HG03060 (cell line): Measurements from ENCODE around the gene YEATS4.

Experiments
- ATAC-seq: cut with Tn5 transposase; IDR thresholded peaks from one replicate; pipeline ENCODE4 v1.9.1; 2021; ENCODE audit warnings: low read depth, moderate number of reproducible peaks; ENCODE audit not compliant: unreplicated experiment

The YEATS4 gene

DNA sequence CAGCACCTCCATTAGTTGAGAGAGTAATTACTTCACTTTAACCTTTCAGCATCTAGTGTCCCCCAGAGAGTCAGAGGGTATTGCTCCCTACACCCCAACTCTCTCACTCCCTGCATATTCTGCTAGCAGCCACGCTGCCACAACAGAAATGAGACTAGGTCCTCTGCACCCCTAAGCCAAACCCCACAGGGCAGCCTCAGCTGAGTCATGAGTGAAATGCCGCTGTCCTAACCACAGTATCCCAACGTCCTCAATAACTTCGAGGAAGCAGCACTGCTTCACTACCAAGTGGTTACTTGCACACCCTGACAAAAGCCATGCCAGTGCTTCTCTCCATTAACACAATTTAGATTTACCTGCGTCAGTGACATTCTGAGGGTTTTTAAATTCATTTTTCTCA, 18.2 kb upstream of the YEATS4 start:
- ATAC-seq = no peak

DNA sequence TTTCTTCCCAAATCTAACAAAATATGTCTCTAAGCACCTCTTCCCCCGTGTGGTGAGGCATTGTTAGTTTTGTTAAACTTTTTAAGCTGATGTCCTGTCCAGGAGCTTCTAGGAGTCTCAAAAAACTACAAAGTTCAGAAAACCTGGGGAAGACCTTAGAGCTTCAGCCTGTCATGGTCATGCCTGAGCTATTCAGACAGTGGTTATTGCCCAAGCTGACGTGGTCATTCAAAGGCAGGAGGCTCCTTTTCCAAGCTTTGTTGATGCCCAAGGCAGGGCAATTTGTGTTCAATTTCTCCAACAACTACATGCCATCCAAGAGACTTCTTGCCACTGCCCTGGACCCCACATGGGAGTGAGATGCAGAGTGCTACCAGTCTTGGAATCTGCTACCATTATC, 17.1 kb upstream of the YEATS4 start:
- no peak for ATAC-seq

DNA sequence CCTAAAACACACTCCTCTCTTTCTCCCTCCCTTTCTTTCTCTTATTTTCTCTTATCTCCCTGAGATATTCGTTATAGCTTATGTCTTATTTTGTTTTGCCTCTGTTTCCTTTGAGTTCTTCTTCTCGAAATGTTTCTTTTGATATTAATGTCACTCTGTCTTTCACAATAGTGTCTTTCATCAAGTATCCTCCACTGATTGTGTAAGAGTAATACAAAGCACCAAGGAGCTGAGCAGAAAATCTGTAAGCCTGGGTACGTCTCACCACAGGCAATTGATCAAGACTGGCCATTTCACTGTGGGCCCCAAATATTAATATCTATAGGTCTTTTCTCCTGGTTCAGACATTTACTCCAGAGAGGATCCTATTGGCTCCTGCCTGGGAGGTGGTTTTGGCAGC, 16.2 kb upstream of the YEATS4 start:
- no peak for ATAC-seq

DNA sequence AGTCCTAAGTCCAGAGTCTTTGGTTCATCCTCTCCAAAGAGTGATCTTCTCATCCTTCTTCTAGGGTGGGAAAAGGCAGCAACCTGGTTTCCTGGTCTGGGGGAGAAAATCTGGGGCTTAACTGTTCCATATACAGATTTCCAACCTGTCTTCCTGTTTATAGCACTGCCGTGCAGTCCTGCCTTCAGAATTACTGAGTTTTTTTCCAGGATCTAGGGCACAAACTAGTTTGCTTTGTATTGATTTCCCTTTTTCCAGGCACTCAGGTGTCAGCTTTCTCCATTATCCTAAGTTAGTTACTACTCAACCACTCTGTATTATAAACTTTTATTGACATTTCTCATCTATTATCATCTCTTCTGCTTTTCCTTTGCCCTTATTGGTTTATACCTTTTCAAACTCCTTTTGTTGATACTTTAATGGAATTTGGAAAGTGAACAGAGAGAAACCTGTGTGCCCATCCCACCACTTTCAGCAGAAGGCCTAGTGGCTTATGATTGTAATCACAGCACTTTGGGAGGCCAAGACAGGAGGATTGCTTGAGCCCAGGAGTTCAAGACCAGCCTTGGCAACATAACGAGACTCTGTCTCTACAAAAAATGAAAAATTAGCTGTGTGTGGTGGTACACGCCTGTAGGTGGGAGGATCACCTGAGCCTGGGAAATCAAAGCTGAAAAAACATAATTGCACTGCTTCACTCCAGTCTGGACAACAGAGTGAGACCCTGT, 15.5 kb upstream of the YEATS4 start:
- ATAC-seq = no peak

DNA sequence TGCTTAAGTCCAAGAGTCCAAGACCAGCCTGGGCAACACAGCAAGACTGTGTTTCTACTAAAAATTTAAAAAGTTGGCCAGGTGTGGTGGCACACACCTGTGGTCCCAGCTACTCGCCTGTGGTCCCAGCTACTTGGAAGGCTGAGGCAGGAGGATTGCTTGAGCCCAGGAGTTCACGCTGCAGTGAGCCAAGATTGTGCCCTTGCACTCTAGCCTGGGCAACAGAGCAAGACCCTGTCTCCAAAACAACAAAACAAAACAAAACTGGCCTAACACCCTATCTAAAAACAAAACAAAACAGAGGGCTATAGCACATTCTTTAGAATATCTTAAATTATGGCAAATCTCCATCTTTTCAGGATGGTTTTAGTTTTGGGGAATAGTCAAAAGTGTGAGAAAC, 14.5 kb upstream of the YEATS4 start:
- no peak for ATAC-seq

DNA sequence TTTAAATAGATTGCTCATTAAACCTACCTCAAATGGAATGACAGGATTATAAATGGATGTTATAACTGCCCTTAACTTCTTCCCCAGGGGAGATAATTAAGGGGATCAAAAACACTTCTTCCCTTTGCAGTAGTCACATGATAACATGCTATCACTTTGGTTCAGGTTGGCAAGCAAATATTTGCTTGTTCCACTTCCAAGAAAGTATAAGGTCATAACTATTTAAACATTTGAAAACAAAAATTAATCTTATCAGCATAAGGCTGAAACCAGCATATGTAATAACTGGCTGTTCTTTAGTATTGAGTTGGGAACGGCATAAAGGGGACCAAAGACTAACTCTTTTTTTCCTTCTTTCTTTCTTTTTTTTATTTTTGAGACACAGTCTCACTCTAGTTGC, 13.8 kb upstream of the YEATS4 start:
- no peak for ATAC-seq

DNA sequence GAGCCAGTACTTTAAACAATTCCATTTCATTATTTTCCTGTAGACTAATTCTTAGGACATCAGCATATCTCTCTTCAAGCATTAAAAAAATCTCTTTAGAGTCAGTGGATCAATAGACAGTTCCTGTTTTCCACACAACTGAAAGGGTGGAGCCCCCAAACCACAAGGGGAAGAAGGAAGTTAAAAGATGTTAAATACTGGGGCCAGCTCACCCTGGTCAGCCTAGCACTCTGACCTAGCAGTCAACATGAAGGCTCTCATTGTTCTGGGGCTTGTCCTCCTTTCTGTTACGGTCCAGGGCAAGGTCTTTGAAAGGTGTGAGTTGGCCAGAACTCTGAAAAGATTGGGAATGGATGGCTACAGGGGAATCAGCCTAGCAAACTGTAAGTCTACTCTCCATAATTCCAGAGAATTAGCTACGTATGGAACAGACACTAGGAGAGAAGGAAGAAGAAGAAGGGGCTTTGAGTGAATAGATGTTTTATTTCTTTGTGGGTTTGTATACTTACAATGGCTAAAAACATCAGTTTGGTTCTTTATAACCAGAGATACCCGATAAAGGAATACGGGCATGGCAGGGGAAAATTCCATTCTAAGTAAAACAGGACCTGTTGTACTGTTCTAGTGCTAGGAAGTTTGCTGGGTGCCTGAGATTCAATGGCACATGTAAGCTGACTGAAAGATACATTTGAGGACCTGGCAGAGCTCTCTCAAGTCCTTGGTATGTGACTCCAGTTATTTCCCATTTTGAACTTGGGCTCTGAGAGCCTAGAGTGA, 11.2 kb upstream of the YEATS4 start, which contains the start of gene LYZ:
LYZ (plus strand) TSS at position 220 of the 777 bp plus-strand sequence; CDS start at position 248, 28 bp downstream.
- ATAC-seq = no peak

DNA sequence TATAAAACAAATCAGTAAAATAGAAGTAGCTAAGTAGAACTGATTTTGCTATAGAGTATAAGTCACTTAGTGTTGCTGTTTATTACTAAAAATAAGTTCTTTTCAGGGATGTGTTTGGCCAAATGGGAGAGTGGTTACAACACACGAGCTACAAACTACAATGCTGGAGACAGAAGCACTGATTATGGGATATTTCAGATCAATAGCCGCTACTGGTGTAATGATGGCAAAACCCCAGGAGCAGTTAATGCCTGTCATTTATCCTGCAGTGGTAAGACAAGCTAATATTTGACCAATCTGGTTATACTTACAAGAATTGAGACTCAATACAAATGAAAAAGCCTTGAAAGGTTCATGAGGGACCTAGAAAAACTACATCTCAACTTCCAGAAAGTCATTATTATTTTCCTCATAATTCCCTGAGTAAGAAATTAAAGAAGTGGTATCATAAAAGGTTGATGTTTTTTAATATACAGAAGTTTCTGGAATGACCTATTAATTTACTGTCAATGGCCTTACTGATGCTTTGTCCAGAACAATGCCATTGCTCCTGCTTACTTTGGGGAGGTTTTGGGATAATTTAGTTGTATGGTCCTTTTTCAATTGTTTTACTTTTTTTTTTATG, 9.4 kb upstream of the YEATS4 start:
- no peak for ATAC-seq

DNA sequence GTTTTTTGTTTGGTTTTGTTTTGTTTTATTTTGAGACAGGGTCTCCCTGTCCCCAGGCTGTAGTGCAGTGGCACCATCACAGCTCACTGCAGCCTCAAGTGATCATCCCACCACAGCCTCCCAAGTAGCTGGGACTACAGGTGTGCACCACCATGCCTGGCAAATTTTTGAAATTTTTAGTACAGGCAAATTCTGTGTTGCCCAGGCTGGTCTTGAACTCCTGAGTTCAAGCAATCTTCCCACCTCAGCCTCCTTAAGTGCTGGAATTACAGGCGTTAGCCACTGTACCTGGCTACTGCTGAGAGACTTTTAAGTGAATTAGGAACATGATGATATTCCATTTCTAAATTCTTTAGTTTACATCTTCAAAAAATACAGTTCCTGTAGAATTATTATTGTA, 8.8 kb upstream of the YEATS4 start:
- ATAC-seq = no peak

DNA sequence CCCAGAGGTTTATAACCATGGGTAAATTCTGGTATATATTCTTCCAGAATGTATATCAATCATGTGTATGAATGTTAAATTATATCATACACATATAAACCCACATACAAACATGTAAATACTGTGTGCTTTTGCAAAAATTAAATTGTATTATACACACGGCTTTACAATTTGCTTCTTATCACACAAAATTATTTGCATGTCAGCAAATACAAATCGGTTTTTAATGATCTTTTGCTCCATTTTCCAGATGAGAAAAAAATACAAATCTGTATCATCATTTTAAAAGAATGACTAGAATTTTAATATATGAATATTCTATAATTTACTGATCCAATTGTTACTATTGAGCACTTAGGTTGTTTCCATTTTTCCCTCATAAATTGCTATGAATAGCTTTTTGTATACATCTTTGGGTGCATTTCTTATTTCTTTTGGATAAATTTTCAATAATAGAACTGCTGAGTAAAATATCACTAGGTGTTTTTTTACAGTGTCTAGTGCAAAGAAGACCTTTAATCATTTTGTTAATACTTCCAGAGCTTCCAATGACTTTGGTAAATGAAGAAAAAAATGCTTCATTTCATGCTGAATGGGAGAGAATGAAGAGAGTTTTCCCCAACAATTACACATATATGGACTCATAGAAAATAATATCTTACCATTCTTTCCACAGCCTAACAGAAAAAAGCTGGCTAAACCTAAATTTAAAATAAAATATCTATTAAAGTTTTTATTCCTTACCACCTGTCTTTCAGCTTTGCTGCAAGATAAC, 7.9 kb upstream of the YEATS4 start:
- ATAC-seq = no peak

DNA sequence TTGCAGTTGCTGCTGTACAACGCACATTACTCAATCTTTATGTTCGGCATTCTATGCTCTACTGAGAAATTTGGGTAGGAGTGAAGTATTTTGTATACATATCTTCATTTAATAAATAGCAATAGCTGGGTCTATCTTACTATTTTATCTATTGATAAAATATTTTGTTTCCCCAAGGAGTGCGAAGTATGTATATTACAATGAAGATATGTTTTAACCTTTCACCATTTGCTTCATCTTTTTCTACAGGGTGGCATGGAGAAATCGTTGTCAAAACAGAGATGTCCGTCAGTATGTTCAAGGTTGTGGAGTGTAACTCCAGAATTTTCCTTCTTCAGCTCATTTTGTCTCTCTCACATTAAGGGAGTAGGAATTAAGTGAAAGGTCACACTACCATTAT, 6.6 kb upstream of the YEATS4 start:
- no peak for ATAC-seq

DNA sequence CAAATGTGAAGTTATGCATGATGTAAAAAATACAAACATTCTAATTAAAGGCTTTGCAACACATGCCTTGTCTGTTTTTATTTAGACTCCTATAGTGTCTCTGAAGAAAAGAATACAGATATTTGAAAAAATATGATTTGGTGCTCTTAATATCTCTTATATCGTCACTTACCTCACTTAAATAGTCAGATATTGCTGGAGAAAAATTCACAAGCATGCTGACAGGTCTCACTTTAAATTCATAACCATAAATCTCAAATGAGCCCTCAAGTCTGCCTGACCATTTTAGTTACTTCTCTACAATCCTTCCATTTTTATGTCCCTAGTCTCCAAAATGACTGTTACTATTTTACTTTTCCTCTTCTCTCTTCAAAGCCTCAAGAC, 5.4 kb upstream of the YEATS4 start:
- no peak for ATAC-seq

DNA sequence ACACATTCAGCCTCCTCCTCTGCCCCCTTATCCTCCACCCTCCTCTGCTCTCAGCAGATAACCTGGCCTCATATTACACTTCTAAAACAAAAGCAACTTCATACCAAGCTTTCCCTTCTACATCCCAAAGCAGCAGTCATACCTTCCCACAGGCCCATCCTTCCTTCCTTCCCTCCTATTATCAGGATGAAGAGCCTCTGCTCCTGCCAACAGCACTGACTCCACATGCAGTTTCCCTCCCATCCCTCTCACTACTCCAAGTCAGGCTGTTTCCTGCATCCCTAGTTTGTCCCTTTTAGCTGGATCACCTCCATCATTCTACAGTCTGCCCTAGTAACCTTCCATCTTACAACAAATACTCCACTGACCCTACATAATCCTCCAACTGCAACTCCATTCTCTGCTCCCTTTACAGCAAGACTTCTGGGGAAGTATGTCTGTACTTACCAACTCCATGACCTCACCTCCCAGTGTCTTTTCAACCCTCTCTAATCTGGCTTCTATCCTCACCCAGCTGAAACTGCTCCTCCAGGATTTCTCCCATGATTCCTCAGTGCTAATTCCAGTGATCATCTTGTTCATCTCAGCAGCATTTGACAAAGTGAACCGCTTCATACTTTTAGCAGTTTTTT, 4.9 kb upstream of the YEATS4 start:
- ATAC-seq = no peak

DNA sequence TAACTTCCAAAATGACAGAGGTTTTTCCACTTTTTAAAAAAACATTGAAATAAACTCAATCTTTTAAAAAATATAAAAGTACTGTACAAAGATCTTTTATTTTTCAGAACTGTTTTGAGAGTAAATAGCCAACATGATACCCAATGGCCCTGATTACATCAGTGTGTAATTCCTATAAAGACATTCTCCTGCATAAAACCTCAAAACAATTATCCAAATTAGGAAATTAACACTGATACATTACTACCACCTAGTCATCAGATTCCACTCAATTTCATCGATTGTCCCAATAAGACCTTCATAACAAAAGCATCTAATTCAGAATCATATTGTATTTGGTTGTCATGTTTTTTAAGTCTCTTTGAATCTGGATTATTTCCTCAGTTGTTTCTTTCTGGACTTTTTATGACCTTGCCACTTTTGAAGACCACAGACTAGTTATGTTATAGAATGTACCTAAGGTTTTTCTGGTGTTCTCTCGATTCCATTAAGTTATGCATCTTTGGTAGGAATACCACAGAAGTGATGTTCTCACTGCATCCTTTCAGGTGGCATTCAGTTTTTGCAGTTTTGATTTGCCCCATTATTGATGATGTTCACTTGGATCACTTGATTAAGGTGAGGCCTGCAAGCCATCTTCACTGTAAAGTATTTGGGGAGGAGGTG, 4.0 kb upstream of the YEATS4 start:
- ATAC-seq = no peak

DNA sequence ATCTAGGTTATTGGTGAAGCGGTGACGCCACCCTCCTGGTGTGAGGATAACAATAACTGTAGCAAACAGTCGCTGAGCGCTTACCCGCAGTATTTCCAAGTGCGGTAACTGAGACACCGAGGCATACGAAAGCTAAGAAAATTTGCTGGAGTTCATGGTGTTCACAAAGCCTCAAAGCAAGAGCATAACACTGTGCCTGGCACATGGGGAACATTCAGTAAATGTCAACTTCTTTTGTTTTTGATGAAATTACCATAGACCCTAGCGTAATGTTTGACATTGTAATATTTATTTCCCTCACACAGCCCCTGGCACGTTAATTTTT, 767 bp downstream of the YEATS4 start:
- ATAC-seq = no peak

DNA sequence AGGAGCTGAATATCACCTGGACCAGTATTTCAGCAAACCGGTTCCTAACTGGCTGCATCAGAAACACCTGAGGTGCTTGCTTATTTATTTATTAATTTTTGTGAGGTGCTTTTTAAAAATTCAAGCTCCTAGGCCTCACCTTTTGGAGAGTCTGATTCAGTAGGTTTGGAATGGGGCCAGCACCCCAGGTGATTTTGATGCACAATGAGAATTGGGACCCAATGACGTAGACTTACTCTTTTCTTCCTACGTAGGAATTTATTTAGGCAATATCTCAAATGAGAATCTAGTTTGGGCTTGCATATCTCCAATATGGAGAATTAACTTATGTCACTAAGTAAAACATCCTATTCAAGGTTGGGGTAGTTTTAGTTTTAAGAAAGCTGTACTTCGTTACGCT, 7.3 kb downstream of the YEATS4 start:
- ATAC-seq = no peak

DNA sequence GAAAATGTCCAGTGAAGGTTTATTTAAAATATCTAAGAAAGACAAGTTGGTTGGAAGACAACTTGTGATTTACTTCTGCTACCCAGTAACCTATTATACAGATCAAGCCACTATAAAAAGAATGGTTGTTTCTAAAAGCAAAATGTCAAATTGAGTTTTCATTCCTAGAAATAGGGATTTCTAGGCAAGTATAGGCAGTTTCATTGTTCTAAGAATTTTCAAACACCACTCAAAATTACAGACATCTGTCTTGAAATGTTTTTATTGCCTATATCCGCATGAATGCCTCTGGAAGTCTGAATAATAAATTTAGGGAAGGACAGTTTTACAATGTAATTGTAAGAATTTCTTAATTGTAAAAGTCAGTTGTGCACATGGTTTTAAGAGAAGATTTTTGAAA, 8.6 kb downstream of the YEATS4 start:
- no peak for ATAC-seq

DNA sequence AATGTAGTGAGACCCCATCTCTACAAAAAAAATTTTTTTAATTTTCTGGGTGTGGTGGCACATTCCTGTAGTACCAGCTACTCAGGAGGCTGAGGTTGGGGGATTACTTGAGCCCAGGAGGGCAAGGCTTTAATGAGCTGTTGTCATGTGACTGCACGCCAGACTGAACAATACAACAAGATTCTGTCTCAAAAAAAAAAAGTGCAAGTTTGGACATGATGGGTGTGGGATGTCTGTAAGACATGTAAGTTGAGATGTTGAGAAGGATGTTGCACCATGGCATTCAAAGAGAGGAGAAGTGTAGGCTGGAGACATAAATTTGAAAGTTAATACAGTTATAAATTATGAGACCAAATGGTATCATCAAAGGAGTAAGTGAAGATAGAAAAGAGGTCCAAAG, 23.5 kb downstream of the YEATS4 start:
- ATAC-seq = no peak

DNA sequence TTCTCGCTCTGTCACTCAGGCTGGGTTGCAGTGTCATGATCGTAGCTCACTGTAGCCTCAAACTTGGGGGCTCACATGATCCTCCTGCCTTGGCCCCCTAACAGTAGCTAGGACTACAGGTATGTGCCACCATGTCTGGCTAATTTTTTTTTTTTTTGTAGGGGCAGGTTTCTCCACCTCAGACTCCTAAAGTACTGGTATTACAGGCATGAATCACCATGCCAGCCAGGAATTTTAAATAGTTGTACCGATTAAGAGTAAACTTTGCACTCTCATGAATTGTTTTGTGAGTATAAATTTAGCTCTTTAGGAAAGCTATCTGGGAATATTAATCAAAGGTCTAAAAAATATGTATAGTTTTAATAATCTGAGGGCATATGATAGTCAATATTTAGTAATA, 25.5 kb downstream of the YEATS4 start:
- no peak for ATAC-seq

DNA sequence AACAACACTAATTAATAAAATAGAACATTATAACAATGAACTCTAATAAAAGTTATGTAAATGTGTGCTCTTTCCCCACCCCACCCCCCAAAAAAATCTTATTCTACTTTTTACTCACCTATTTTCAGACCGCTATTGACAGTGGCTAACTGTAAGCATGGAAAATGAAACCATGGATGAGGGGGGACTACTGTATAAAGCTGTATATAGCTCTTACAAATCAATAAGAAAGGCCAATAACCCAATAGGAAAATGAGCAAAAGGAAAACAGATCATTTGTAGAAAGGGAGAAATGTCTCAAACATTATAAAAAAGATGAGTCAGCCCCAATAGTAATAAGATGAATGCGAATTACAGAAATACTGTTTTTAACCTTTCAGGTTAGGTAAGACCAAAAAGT, 27.4 kb downstream of the YEATS4 start:
- no peak for ATAC-seq
